Measurements from ENCODE around the gene GNAT1.
A peak's percentile ranks its signal among the peaks of the same experiment; 100 is the strongest.
"Not testable (repeated sequence)": the region's sequence is repeated elsewhere in the genome, so short reads cannot be mapped to it uniquely, and the experiment has no call there.

The GNAT1 gene

GRCh38 chr3:50224639-50225038 lies 33.2 kb downstream of the GNAT1 start:
- no peak for DNase-seq

GRCh38 chr3:50226888-50227389 lies 35.5 kb downstream of the GNAT1 start:
- peak in 1 of 2 donors; percentile 15 for DNase-seq

- DNase-seq, result peak; percentile 75 to 92
Observed at GRCh38 chr3:50227390-50228183, 36.2 kb downstream of the GNAT1 start.

GRCh38 chr3:50228184-50228763 lies 36.9 kb downstream of the GNAT1 start:
- not testable (repeated sequence) for DNase-seq

- no peak for DNase-seq
Observed at GRCh38 chr3:50229490-50229889, 38.1 kb downstream of the GNAT1 start.

GRCh38 chr3:50230104-50230793 lies 38.8 kb downstream of the GNAT1 start:
- DNase-seq, result peak; percentile 38 to 48

GRCh38 chr3:50230794-50231125 lies 39.4 kb downstream of the GNAT1 start:
- no peak for DNase-seq

GRCh38 chr3:50231581-50231980 lies 40.2 kb downstream of the GNAT1 start:
- DNase-seq, result no peak

DNA sequence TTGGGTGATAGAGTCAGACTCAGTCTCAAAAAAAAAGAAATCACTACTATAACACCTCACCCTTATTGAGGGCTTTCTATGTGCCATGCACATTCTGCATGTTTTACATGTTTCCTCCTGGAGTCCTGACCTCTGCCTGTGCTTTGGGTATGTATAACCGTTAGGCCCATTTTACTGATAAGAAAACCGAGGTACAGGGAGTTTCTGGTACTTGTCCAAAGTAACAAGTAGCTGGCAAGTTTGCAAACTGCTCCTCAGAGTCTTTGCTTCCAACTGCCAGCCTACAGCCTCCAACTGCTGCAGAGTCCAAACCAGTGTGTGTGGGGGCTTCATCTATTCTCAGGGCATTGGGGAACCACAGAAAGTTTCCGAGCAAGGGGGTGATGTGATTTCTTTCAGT lies 40.9 kb downstream of the GNAT1 start:
- DNase-seq, result no peak

GRCh38 chr3:50233176-50233575 lies 41.8 kb downstream of the GNAT1 start:
- DNase-seq, result no peak

GRCh38 chr3:50235716-50236483 lies 44.5 kb downstream of the GNAT1 start, which contains the start of gene GNAI2:
GNAI2 (plus strand) TSS chr3:50236204; CDS start chr3:50236336, 132 bp downstream.
- DNase-seq, result peak; percentile 98 to 99

- DNase-seq, result no peak
Observed at GRCh38 chr3:50236484-50237132, 45.2 kb downstream of the GNAT1 start.

DNA sequence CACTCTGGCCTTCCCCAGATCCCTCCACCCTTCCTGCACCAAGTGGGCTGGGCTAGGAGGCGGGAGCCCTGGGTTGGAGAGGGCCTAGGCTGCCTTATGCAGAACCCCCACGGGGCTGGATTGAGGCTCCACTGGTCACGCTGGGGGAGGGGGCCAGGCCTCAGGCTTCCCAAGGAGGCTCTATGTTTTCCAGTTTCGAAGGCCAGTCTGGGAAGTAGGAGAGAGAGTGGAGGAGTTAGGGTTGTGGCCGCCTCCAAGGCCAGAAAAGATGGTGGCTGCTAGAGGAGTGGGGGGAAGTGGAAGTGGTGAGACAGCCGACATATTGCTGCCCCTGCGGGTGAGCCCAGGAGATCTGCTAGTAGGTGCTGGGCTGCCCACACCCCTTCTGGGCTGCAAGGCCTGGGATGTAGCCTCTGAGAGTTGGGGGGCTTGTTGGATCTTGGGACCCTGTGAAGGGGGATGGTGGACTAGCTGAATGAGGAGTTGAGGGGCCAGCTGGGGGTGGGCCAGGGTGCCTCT lies 45.8 kb downstream of the GNAT1 start:
- peak; percentile 32 to 37 for DNase-seq

DNA sequence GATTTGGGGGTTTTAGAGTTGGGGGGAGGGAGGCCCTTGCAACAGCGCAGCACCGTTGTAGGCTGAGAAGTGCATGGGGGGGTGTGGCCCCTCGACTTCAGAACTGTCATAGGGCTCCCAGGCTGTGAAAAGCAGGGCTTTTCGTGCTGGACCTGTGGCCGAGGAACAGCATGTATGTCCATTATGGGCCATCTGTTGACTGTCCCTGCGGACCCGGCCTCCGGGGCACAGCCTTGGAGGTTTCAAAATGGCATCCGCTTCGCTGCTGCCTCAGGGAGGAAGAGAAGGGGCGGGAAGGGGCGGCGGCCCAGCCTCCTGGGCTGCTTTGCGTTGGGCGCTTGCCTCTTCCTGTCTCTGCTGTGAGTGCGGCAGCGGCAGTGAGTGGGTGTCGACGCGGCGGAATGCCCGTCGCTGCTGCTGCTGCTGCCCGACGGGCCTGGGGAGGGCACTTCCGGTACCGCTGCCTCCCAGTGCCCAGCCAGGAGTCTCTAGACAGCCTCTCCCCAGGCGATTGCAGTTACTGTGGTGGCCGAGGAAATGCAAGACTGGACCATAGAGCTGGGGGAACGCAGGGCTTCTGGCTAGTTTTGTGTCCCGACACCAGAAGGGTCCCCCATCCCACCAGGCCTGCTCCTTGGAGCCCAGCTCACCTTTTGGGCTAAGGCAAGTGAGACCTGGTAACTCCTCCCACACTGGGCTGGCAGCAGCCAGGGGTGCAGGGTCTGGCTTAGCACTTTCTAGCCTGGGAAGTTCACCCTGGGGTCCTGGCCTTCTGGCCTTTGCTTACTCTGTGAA lies 46.5 kb downstream of the GNAT1 start:
- DNase-seq, result peak; percentile 92 to 93

- DNase-seq, result peak; percentile 61 to 66
Observed at GRCh38 chr3:50238549-50239026, 47.2 kb downstream of the GNAT1 start.

- DNase-seq, result no peak
Observed at GRCh38 chr3:50239649-50240048, 48.2 kb downstream of the GNAT1 start.

GRCh38 chr3:50241163-50241562 lies 49.8 kb downstream of the GNAT1 start:
- DNase-seq, result no peak

GRCh38 chr3:50241713-50242380 lies 50.4 kb downstream of the GNAT1 start:
- peak in 1 of 2 donors; percentile 19 for DNase-seq

GRCh38 chr3:50242381-50242770 lies 51.0 kb downstream of the GNAT1 start:
- no peak for DNase-seq

DNA sequence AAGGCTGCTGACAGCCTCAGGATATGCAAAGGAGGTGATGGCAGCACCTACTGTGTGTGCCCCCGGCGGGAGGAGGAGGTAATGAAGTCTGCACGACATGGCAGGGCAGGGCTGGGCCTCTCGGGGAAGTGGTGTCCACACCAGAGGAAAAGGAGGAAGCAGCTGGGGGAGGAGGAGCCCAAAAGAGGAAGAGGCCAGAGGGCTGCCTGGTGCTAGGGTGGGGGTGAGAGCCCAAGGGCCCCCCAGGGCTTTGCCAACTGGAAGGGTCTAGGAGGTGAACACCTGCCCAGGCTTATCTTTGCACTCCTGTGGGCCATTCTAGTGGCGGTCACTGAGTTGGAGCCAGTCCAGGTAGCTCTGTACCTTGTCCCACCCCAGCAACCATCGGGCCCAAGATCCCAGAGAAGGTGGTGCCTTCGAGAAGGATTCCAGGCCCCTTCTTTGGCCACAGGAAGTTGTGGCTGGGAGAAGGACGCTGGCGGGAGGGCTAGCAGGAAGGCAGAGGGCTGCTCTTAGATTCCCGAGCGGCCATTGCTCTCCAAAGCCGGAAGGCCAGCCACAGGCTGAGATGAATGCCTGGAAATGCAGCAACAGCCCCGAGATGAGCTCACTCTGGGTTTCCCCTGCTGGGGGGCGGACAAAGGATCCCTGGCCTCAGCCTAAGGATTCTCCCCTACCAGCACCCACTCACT lies 51.6 kb downstream of the GNAT1 start:
- DNase-seq, result peak; percentile 95

All from inflammatory macrophage treated with lipopolysaccharide for 1 hour (primary cell).